Heart right ventricle (tissue), 16 donors: ENCODE results near the gene MBD5. TPM values are rescaled to one million over a fixed set of nuclear protein-coding genes. Genes with fewer than 3 reads are reported as not detected.

Experiments
- ATAC-seq, 8 donors: fragments of 200-7000 bp; cut with Tn5 transposase; one replicate each; pipeline ENCODE4 v1.9.1; 2020; ENCODE audit warnings: mild to moderate bottlenecking in 8 of 8, moderate library complexity in 8 of 8, moderate number of reproducible peaks in 1 of 8
- DNase-seq, 2 donors: peaks; one replicate each; pipeline ENCODE4 v3.0.0-alpha.2; 2020
- H3K27ac ChIP-seq, 10 donors: fragments of 200-600 bp; sonication (generic) in 2 of 10; one replicate each; pipeline versions ENCODE4 v1.5.0 to v1.8.0; 2020 to 2022; ENCODE audit warnings: mild to moderate bottlenecking in 3 of 10
- H3K27me3 ChIP-seq, 7 donors: fragments of 200-600 bp; one replicate each; pipeline ENCODE4 v1.8.0; 2021 to 2022; ENCODE audit warnings: mild to moderate bottlenecking in 2 of 7
- H3K36me3 ChIP-seq, 9 donors: fragments of 200-600 bp; sonication (generic) in 1 of 9; one replicate each; pipeline versions ENCODE4 v1.5.0 to v1.8.0; 2020 to 2022; ENCODE audit warnings: mild to moderate bottlenecking in 2 of 9
- H3K4me1 ChIP-seq, 9 donors: fragments of 200-600 bp; sonication (generic) in 1 of 9; one replicate each; pipeline versions ENCODE4 v1.5.0 to v1.8.0; 2020 to 2022; ENCODE audit warnings: mild to moderate bottlenecking in 4 of 9
- H3K4me3 ChIP-seq, 10 donors: fragments of 200-600 bp; sonication (generic) in 2 of 10; one replicate each; pipeline versions ENCODE4 v1.5.0 to v1.8.0; 2020 to 2022; ENCODE audit warnings: mild to moderate bottlenecking in 7 of 10, moderate library complexity in 2 of 10
- H3K9me3 ChIP-seq, 11 donors: fragments of 200-600 bp in 10 of 11; sonication (generic) in 2 of 11; one replicate each; pipeline versions ENCODE4 v1.5.0 to v1.8.0; 2013 to 2022; ENCODE audit warnings: mild to moderate bottlenecking in 2 of 11, control low read depth in 1 of 11, moderate library complexity in 1 of 11
- CTCF ChIP-seq, 9 donors: fragments of 200-600 bp; sonication (generic) in 2 of 9; IDR thresholded peaks; one replicate each; pipeline versions ENCODE4 v1.5.0 to v1.8.0; 2021 to 2022; ENCODE audit warnings: antibody characterized with exemption in 9 of 9, mild to moderate bottlenecking in 5 of 9, moderate library complexity in 1 of 9
- WGBS, 2 donors: extraction: QIAGEN DNeasy Blood & Tissue Kit; methylation state at CpG; one replicate each; pipeline ENCODE4 v1.1.7; 2013; ENCODE audit warnings: inconsistent platforms in 1 of 2; 5-methylcytosine and 5-hydroxymethylcytosine counted together
- intact Hi-C, 10 donors: fragments of 100-400 bp; cut with DNase I; formaldehyde crosslinking; loops; one replicate each; pipeline versions ENCODE4 v1.11.1 to v1.14.2; 2022
- polyA plus RNA-seq, 2 donors: library from polyadenylated mRNA; stranded (reverse); fragments of 200-250 nt; gene quantifications; one replicate each; pipeline ENCODE4 v1.2.3, GENCODE V29; 2013
- total RNA-seq, 10 donors: library from RNA; stranded (reverse); fragmentation: NEBNext Ultra II Directional in 3 of 10; extraction: Animal tissue kit (Norgen Biotek cat#: 25700) in 3 of 10; gene quantifications; one replicate each; pipeline versions ENCODE4 v1.2.1 to v1.2.4, GENCODE V29; 2021 to 2023
- donor health status: Arrhythmogenic right ventricular cardiomyopathy.
- donor health status: ischemic (EF 13 %, LVEDD 7.1; RV severe dilation, severe dysfunction).
- donor health status: healthy with polysubstance abuse.
- donor health status: DM: no; HTN: yes; CAD: no.
- donor health status: DM: no; HTN: no; CAD: no.
- donor health status: ischemic (EF 25% LVEDD 6.9; RV normal size, moderate dysfunction).
- donor health status: ischemic (EF 25% LVEDD 5.7; RV mildly dilated, moderate dysfunction).
- donor health status: healthy.
- donor health status: DM: yes; HTN: yes; CAD: no.
- donor health status: Ischemic cardiomyopathy.
- donor health status: ischemic (EF 35%, LVEDD 5.7; RV mildly dilated, moderate dysfunction).
- donor health status: nonischemic (EF 11% LVEDD 7.7; RV severe dilation, severe dysfunction).
- donor health status: DM: yes; HTN: yes; CAD: no.
- donor health status: PGD.
- donor health status: ischemic (EF 29% LVEDD 5.4; RV normal size, mild dysfunction).
- donor health status: nonischemic (EF 23%, LVEDD 6.1; RV moderate dilation, normal function).

Gene MBD5
- total and polyA plus RNA-seq, 12 donors = 3.4 to 39.8 (median 35.2) TPM

GRCh38 chr2:148122788-148123187 is 101.9 kb downstream of the MBD5 start:
- Histone ChIP-seq H3K4me1 (no peaks in the 10 kb centered on the region), H3K4me3 (no peak overlapping the region), H3K36me3 (no peaks in the 10 kb centered on the region), H3K27ac (no peak overlapping the region), H3K27me3 (no peaks in the 10 kb centered on the region), H3K9me3 (peaks cover 0 to 12% (median 0%) of the 10 kb centered on the region in 11 donors)
- ATAC-seq = no peak
- intact Hi-C loops = loop anchor here in 1 of 10 donors (5.0 kb wide), 1 partner anchor 500 kb away; no protein-coding TSS in a partner anchor
- no peak for DNase-seq
- TF ChIP-seq CTCF (IDR thresholded peaks at IDR 0.05) = no peak

DNA sequence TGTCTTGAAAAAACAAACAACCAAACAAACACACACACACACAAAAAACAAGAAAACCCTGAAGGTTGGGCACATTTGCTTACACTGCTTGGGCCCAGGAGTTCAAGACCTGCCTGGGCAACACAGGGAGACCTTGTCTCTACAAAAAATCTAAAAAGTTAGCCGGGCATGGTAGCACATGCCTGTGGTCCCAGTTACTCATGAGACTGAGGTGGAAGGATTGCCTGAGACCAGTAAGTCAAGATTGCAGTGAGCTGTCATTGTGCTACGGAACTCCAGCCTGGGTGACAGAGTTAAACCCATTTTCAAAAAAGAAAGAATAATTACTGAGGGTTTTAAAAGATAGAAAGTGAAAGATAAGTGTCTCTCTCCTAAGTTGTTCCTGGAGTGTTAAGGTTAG is 103.4 kb downstream of the MBD5 start:
- Histone ChIP-seq H3K27me3 (no peaks in the 10 kb centered on the region), H3K27ac (no peak overlapping the region), H3K36me3 (no peaks in the 10 kb centered on the region), H3K4me1 (no peaks in the 10 kb centered on the region), H3K9me3 (peaks cover 0 to 7% (median 0%) of the 10 kb centered on the region in 11 donors), H3K4me3 (no peak overlapping the region)
- no peak for ATAC-seq
- 92 to 94% methylated on average over 2 of the region's 2 CpGs for WGBS, 2 donors
- no peak for DNase-seq
- TF ChIP-seq CTCF (IDR thresholded peaks at IDR 0.05) = no peak
- intact Hi-C loops = loop anchor here in 1 of 10 donors (5.0 kb wide), 1 partner anchor 498 kb away; no protein-coding TSS in a partner anchor

DNA sequence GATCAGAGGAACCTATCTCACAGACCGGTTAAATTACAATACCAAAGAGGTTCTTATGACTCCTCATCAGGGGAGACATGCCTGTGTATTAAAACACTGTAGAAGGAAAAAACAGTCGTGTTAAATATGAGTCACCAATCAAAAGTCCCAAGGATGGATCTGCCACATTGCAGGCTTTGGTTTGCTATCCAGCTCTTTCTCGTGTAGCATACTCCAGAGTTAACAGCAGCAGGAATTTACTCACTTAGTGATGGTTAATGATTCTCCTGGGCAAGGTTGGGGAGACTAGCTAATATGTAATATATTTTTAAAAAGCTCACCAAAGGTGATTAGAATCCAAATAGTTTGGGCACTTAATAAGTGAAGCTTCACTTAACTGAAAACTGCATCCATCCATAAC is 109.7 kb downstream of the MBD5 start:
- H3K36me3 ChIP-seq = no peaks in the 10 kb centered on the region
- no peaks in the 10 kb centered on the region for H3K27me3 ChIP-seq
- H3K9me3 ChIP-seq = no peaks in the 10 kb centered on the region
- no peak overlapping the region for H3K4me3 ChIP-seq
- TF ChIP-seq CTCF (IDR thresholded peaks at IDR 0.05) = no peak
- peaks cover 0 to 8% (median 0%) of the 10 kb centered on the region in 9 donors for H3K4me1 ChIP-seq
- intact Hi-C loops = no loop called here
- 70% methylated on average over 3 of the region's 3 CpGs for WGBS, 2 donors
- no peak overlapping the region for H3K27ac ChIP-seq
- DNase-seq = no peak
- ATAC-seq = no peak

DNA sequence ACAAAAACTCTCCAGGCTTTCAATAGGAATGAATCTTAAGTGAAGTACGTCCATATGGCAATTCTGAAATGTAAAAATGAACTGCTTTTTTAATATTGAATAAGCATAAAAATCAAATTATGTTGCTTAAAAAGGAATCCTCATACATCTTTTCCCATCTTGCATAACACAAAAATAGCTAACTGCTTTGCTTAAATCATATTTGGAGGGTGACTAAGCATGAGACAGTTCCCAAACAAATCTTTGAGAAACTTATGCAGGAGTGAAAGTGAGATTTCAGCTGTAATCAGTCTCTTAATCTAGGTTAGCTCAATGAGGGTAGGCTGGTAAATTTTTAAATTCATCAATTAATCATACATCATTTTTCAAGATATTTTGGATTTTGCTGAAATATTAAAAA is 111.5 kb downstream of the MBD5 start:
- Histone ChIP-seq H3K27me3 (no peaks in the 10 kb centered on the region), H3K4me1 (peaks cover 0 to 8% (median 0%) of the 10 kb centered on the region in 9 donors), H3K9me3 (no peaks in the 10 kb centered on the region), H3K27ac (no peak overlapping the region), H3K4me3 (no peak overlapping the region), H3K36me3 (no peaks in the 10 kb centered on the region)
- 88 to 97% methylated on average over 1 of the region's 1 CpG for WGBS, 2 donors
- intact Hi-C loops = no loop called here
- ATAC-seq (no peak), DNase-seq (no peak)
- TF ChIP-seq CTCF (IDR thresholded peaks at IDR 0.05) = no peak
